Naive B cell (primary cell): ENCODE data around the gene NKG7. TPM values are rescaled to one million over a fixed set of nuclear protein-coding genes. Genes with fewer than 3 reads are reported as not detected.

Experiments used
- ATAC-seq, 2 donors: fragments of 150-1000 bp; cut with Tn5 transposase; 2 replicates each; pipeline ENCODE4 v1.10.0; 2021; ENCODE audit warnings: low read depth in 2 of 2, mild to moderate bottlenecking in 2 of 2, moderate library complexity in 2 of 2
- DNase-seq: peaks from one replicate; pipeline ENCODE4 v3.0.0; 2022
- H3K27ac Mint-ChIP-seq, 6 donors: one replicate each; pipeline ENCODE4 v1.8.0; 2020 to 2022; ENCODE audit warnings: mild to moderate bottlenecking in 6 of 6, mixed read lengths in 6 of 6, moderate library complexity in 5 of 6, inconsistent platforms in 2 of 6
- H3K27me3 Mint-ChIP-seq, 3 donors: one replicate each; pipeline ENCODE4 v1.8.0; 2021 to 2022; ENCODE audit warnings: mixed read lengths in 3 of 3, mild to moderate bottlenecking in 1 of 3
- H3K36me3 Mint-ChIP-seq, 2 donors: one replicate each; pipeline ENCODE4 v1.8.0; 2020 to 2022; ENCODE audit warnings: mixed read lengths in 2 of 2, inconsistent platforms in 1 of 2, mild to moderate bottlenecking in 1 of 2
- H3K4me1 Mint-ChIP-seq, 3 donors: one replicate each; pipeline ENCODE4 v1.8.0; 2020 to 2022; ENCODE audit warnings: mixed read lengths in 3 of 3, inconsistent platforms in 1 of 3, mild to moderate bottlenecking in 1 of 3, moderate library complexity in 1 of 3
- H3K4me3 Mint-ChIP-seq, 8 donors: one replicate each; pipeline ENCODE4 v1.8.0; 2020 to 2022; ENCODE audit warnings: mild to moderate bottlenecking in 8 of 8, mixed read lengths in 8 of 8, moderate library complexity in 8 of 8, inconsistent platforms in 2 of 8
- H3K9me3 Mint-ChIP-seq, 7 donors: one replicate each; pipeline ENCODE4 v1.8.0; 2020 to 2022; ENCODE audit warnings: mixed read lengths in 7 of 7, mild to moderate bottlenecking in 5 of 7, inconsistent platforms in 2 of 7, moderate library complexity in 1 of 7
- polyA plus RNA-seq, 6 donors: library from polyadenylated mRNA; unstranded; fragments of 300-500 nt; fragmentation: Illumina TruSeq; gene quantifications; one replicate each; pipeline ENCODE4 v1.2.3, GENCODE V29; 2021; ENCODE audit warnings: low read depth in 6 of 6

Gene NKG7
- polyA plus RNA-seq, 6 donors from 2014 or later, result 4.3 to 12.6 (median 7.2) TPM

DNA sequence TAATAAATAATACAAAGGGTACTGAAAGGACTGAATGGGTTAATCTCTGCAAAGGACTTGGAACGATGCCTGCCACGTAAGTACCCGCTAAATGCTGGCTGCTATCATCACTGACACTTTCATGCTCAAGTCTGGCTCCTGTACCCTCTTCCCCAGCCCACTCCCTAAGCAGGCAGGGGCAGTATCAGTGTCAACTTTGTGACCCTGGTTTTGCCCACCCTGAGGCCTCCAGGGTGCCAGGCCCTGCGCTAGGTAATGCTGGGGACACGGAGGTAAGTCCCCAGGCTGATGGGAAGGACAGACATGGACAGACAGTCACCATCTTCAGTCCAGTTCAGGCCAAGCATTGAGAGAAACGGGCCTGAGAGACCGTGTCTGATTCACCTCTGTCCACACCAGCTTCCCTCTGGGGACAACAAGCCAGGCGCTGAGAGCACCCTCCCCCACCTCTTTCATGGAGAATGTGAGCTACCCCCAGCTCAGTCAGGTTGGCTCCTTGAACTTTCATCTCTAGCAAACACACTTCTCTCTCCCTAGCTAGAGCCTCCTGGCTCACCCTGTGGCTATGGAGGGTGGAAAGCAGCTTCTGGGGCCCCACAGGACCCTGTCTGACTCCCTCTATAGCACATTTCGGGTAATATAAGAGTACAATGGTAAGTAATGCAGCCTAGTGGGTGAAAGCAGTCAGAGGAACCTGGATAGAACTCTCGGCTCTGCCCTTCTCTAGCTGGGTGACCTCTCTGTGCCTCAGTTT is 7.1 kb downstream of the NKG7 start:
- peak; percentile 23 for DNase-seq
- H3K4me3 Mint-ChIP-seq, result peak overlapping the region; percentile 91 to 99 (median 97)
- H3K27ac Mint-ChIP-seq, result peak overlapping the region; percentile 95 to 99 (median 98)
- H3K4me1 Mint-ChIP-seq, result peaks cover 43 to 68% (median 63%) of the 10 kb centered on the region in 3 donors
- no peaks in the 10 kb centered on the region for H3K36me3 Mint-ChIP-seq
- H3K9me3 Mint-ChIP-seq, result no peaks in the 10 kb centered on the region
- ATAC-seq, result peak; percentile 20 to 23
- H3K27me3 Mint-ChIP-seq, result no peaks in the 10 kb centered on the region

DNA sequence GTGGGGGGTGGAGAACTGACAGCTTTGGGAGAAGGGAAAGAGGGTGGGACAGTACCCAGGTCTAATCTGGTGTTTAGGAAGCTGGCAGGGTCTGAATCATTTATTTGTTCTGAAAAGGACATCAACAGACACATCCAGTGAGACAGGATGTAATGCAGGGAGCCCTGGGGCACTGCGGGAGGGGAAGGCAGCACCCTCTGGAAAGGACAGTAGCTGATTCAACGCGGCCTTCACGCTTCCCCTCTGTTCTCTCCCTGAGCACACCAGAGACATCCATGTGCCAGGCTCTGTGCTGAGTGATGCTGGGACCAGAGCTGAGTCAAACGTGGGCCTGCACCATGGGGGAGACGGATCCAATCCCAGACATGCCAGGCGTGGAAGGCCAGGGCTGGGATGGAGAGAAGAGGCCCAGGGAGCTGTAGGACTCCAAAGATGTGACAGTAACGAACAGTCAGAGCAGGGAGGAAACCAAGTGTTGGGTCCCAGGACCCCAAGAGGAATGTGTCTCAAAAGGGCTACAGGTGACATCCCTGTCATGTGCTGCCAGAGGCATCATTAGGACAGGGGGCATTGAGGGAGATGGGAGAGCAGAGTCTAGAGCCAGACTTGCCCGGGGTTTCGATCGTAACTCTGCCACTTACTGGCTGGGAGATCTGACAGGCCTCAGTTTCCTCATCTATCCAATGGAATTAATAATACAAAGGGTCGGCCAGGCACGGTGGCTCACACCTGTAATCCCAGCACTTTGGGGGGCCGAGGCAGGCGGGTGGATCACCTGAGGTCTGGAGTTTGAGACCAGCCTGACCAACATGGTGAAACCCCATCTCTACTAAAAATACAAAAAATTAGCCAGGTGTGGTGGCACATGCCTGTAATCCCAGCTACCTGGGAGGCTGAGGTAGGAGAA is 8.0 kb downstream of the NKG7 start:
- no peaks in the 10 kb centered on the region for H3K27me3 Mint-ChIP-seq
- peaks cover 43 to 68% (median 64%) of the 10 kb centered on the region in 3 donors for H3K4me1 Mint-ChIP-seq
- H3K27ac Mint-ChIP-seq, result peak overlapping the region in 2 of 6 donors; percentile 53 to 66
- no peak for DNase-seq
- no peaks in the 10 kb centered on the region for H3K9me3 Mint-ChIP-seq
- no peaks in the 10 kb centered on the region for H3K36me3 Mint-ChIP-seq
- H3K4me3 Mint-ChIP-seq, result peak overlapping the region in 6 of 8 donors; percentile 1 to 88 (median 42)
- no peak for ATAC-seq

DNA sequence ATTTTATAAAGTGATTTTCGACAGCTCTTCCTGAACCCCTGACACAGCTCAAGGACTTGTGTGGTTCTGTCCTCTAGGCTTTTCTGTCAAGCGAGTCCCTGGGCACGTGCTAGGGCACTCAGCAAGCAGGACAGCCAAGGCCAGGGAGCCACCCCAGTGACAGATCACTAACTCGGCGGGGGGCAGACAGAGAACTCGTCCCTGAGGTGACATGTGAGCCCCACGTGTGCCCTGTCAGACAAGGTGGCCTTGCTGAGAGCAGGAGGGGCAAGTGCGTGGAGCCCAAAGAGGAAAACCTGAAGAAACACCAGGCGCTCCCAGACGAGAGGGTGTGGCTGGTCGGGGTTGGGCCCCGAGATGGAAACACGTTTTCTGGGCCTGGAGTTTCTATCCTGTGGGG is 11.2 kb downstream of the NKG7 start:
- H3K36me3 Mint-ChIP-seq, result no peaks in the 10 kb centered on the region
- ATAC-seq (no peak), DNase-seq (no peak)
- H3K27me3 Mint-ChIP-seq, result no peaks in the 10 kb centered on the region
- no peak overlapping the region for H3K27ac Mint-ChIP-seq
- H3K4me1 Mint-ChIP-seq, result peaks cover 36 to 55% (median 45%) of the 10 kb centered on the region in 3 donors
- peaks cover 0 to 1% (median 0%) of the 10 kb centered on the region in 7 donors for H3K9me3 Mint-ChIP-seq
- no peak overlapping the region for H3K4me3 Mint-ChIP-seq

DNA sequence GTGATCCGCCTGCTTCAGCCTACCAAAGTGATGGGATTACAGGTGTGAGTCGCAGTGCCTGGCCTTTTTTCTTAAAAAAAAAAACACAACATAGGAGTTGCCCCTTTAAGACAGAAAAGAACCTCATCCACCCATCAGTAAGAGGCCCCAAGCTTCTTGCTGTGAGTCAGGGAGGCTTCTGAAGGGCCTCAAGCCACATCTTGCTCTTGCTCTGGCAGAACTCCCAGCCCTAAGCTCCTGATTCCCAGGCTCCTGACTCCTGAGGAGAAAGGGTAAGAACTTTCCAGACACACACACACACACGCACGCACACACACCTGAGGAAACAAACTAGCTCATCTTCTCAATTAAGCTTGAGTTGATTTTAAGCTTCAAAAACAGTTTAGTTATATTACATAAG is 13.2 kb downstream of the NKG7 start:
- DNase-seq (no peak), ATAC-seq (no peak)
- Mint-ChIP-seq H3K4me3 (no peak overlapping the region), H3K27ac (no peak overlapping the region), H3K9me3 (peaks cover 0 to 1% (median 0%) of the 10 kb centered on the region in 7 donors), H3K36me3 (no peaks in the 10 kb centered on the region), H3K4me1 (peaks cover 24 to 42% (median 32%) of the 10 kb centered on the region in 3 donors), H3K27me3 (no peaks in the 10 kb centered on the region)

DNA sequence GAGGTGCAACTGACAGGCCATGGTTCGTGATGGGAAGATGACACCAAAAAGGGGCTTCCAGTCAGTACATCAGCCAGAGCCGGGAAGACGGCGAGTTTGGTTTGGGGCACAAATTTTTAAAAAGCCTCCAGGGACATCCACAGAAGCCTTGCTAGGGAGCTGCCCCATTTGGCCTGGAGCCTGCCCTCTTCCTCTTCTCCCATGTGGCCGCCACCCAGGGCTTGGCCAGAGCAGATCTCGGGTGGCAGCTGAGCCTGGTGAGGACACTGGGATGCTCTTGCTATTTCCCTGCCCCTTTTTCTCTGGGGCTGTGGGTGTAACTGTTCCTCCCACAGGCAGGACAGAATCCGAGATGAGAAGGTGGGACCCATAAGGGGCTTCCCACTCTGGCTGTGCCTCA is 14.5 kb downstream of the NKG7 start:
- Mint-ChIP-seq H3K27ac (no peak overlapping the region), H3K9me3 (peaks cover 0 to 1% (median 0%) of the 10 kb centered on the region in 7 donors), H3K36me3 (no peaks in the 10 kb centered on the region), H3K4me3 (no peak overlapping the region), H3K4me1 (peaks cover 13 to 29% (median 20%) of the 10 kb centered on the region in 3 donors), H3K27me3 (no peaks in the 10 kb centered on the region)
- no peak for ATAC-seq
- no peak for DNase-seq

DNA sequence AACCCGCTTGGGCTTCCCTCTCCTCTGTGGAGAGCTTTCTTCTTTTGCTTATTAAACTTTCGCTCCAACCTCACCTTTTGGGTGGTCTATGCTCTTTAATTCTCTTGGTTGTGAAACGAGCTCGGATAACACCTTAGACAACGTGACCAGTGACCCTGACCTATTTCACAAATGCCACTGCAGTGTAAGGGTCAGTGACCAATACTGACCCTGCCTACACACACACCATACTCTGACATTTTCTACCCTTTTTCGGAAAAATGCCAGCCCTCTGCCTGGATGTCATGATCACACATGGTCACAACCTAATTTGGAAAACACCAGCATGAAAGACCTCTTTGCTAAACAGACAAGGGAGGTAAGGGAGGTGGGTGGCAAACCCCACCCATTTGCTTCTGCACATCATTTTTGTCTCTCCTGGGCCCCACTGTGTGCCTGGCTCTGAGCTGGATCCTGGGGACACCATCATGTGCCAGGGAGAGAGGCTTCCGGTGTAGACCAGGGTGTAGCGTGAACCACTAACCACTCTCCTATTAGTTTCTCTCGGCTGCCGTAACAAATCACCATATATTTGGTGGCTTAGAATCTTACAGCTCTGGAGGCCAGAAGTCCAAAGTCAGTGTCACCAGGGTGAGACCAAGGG is 16.2 kb downstream of the NKG7 start:
- Mint-ChIP-seq H3K9me3 (peaks cover 0 to 2% (median 0%) of the 10 kb centered on the region in 7 donors), H3K36me3 (peaks cover 10 to 15% of the 10 kb centered on the region in 2 donors), H3K4me3 (no peak overlapping the region), H3K27me3 (no peaks in the 10 kb centered on the region), H3K27ac (no peak overlapping the region), H3K4me1 (peaks cover 8 to 19% (median 12%) of the 10 kb centered on the region in 3 donors)
- DNase-seq, result no peak
- no peak for ATAC-seq

DNA sequence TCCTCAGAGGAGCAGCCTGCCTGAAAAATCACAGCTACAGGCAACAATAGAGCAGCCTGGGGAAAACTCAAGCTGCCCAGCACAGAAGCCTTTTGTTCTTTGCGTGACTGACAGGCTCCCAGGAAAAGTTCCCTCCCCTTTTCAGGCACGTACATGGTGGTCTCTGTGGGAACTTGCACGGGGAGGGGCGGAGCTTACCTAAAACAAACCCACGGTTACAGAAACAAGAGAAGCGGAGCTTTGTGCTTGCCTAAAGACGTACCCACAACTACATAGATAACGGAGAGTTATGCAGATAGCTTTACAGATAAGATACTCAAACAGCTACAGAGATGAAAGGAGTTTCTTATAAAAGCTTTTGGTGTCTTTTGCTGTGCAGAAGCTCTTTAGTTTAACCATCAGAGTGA is 17.7 kb downstream of the NKG7 start:
- no peaks in the 10 kb centered on the region for H3K27me3 Mint-ChIP-seq
- H3K27ac Mint-ChIP-seq, result no peak overlapping the region
- H3K4me3 Mint-ChIP-seq, result no peak overlapping the region
- H3K9me3 Mint-ChIP-seq, result peaks cover 0 to 2% (median 0%) of the 10 kb centered on the region in 7 donors
- peaks cover 0 to 12% (median 11%) of the 10 kb centered on the region in 3 donors for H3K4me1 Mint-ChIP-seq
- ATAC-seq, result no peak
- no peak for DNase-seq
- peaks cover 13 to 19% of the 10 kb centered on the region in 2 donors for H3K36me3 Mint-ChIP-seq

DNA sequence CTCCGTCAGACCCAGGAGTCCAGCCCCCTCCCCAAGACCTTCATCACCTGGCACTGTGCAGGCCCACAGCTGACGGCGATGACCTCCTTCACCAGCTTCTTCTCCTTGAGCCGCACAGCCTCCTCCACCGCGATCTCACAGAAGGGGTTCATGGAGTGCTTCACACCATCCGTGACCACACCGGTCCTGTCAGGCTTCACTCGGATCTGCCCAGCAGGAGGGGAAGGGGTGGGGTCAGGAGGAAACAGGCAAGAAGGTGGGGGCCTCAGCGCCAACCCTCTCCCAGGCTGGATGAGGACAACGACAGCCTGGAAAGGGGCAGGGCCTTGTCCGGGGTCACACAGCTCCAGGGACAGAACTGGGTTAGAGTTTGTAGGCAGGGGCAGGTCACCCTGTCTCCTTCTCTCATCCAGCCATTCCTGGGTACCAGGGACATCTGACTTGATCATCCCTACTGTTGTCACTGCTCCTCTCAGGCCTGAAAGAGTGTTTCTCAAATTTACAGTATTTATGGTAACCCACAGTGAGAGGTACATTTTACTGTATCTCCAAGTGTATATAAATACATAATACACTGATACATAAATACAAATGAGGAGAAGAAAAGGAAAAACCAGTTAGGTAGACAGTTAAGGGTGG is 18.2 kb downstream of the NKG7 start:
- Mint-ChIP-seq H3K27ac (peak overlapping the region in 2 of 6 donors; percentile 38 to 56), H3K4me3 (no peak overlapping the region), H3K9me3 (peaks cover 0 to 2% (median 0%) of the 10 kb centered on the region in 7 donors), H3K4me1 (peaks cover 0 to 12% (median 11%) of the 10 kb centered on the region in 3 donors), H3K27me3 (no peaks in the 10 kb centered on the region), H3K36me3 (peaks cover 13 to 19% of the 10 kb centered on the region in 2 donors)
- ATAC-seq (no peak), DNase-seq (no peak)

DNA sequence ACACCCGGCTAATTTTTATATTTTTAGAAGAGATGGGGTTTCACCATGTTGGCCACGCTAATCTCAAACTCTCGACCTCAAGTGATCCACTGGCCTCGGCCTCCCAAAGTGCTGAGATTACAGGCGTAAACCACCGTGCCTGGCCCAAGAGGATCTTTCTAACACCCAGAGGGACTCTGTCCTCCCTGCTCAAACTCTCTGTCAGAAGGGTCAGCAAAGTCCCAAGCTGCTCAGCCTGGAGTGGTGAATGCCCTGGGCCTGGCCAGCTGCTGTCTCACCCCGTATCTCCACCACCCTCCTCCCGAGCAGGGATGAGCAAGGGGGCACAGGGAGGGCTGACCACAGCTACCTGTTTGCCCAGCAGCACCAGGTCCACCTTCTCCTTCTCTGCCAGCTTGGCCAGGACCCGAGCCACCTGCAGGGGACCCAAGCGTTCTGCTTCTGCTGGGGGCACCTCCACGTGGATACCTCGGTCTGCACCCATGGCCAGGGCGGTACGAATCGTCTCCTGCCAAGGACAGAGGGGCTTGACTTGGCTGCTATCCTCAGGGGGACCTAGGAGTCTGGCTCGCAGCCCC is 19.6 kb downstream of the NKG7 start:
- ATAC-seq (no peak), DNase-seq (no peak)
- H3K27ac Mint-ChIP-seq, result peak overlapping the region in 1 of 6 donors; percentile 85
- no peaks in the 10 kb centered on the region for H3K27me3 Mint-ChIP-seq
- H3K36me3 Mint-ChIP-seq, result peaks cover 13 to 20% of the 10 kb centered on the region in 2 donors
- H3K4me1 Mint-ChIP-seq, result peaks cover 0 to 12% (median 11%) of the 10 kb centered on the region in 3 donors
- peaks cover 0 to 2% (median 0%) of the 10 kb centered on the region in 7 donors for H3K9me3 Mint-ChIP-seq
- H3K4me3 Mint-ChIP-seq, result no peak overlapping the region

DNA sequence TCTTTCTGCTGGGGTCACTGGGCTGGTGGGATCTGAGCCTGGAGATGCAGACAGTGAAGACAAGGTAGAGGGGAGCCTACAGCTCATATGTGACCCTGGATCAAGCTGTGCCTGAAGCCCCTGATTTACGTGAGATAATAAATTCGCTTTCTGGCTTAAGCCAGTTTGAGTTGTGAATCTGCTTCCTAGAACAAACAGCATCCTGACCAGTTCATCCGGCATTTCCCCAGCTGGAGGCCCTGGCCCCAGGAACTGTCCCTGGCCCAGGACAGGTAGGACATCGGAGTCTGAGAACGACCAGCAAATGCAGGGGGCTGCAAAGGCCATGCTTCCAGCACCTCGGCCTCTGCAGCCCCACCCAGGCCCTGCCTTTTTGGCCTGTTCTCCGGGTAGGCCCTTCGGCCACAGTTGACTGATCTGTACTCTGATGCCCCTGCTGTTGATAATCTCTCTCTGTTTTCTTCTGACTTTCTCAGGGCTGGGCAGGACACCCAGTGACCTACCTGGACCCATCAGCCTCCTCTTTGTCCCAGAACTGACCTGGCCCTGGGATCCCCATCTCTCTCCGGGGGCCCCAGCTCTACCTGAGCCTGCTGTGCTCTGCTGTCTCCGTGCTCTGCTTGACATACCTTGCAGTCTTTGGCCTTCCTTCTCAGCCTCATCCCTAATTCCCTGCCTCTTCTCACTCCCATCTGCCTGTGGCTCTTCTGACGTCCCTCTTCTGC is 21.0 kb downstream of the NKG7 start:
- no peak for DNase-seq
- H3K4me3 Mint-ChIP-seq, result peak overlapping the region in 1 of 8 donors; percentile 42
- peaks cover 0 to 2% (median 0%) of the 10 kb centered on the region in 7 donors for H3K9me3 Mint-ChIP-seq
- H3K27ac Mint-ChIP-seq, result peak overlapping the region in 1 of 6 donors; percentile 9
- no peaks in the 10 kb centered on the region for H3K27me3 Mint-ChIP-seq
- peaks cover 0 to 16% (median 15%) of the 10 kb centered on the region in 3 donors for H3K4me1 Mint-ChIP-seq
- H3K36me3 Mint-ChIP-seq, result peaks cover 18 to 26% of the 10 kb centered on the region in 2 donors
- ATAC-seq, result no peak

DNA sequence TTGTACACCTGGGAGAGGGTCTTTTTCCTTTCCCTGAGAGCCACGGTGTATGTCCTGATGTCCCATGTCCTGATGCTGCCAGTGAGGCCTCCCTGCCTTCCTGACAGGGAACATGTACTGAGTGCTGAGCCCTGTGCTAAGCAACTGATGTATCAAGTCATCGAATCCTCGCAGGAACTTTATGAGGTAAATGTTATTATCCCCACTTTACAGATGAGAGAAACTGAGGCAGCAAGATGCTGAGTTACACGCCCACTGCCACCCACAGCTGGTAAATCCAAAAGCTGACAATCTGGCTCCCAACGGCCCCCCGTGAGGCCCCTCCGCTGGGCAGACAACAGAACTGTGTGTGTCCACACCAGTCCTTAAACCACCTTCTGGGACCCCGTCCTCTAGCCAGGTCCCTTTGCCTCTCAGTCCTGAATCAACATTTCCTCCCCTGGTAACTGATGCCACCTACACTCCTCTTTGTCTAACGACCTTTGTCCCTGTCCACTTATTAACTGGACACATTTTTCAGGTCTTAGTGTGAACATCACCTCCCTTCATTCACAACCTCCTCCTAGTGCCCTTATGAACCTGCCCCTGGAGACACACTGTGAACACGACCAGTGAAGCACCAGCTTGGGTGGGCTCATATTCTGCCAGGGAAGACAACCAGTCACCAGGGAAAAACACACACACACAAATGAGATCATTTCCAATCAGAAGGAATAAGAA is 25.1 kb downstream of the NKG7 start:
- H3K27me3 Mint-ChIP-seq, result no peaks in the 10 kb centered on the region
- no peak for ATAC-seq
- peaks cover 18 to 23% of the 10 kb centered on the region in 2 donors for H3K36me3 Mint-ChIP-seq

More for the DNA sequence above, 25.1 kb downstream of the NKG7 start:
- DNase-seq, result no peak
- Mint-ChIP-seq H3K4me3 (no peak overlapping the region), H3K9me3 (peaks cover 0 to under 1% (median 0%) of the 10 kb centered on the region in 7 donors), H3K4me1 (peaks cover 29 to 50% (median 38%) of the 10 kb centered on the region in 3 donors), H3K27ac (peak overlapping the region in 2 of 6 donors; percentile 36 to 90)
